ENCODE results near the gene HGS. TPM values are rescaled to one million over a fixed set of nuclear protein-coding genes. Genes with fewer than 3 reads are reported as not detected.

The HGS gene
- total and polyA plus RNA-seq, 2 of the 13 experiments (the other 11 are each of a cell fraction or from before 2014, with no cell fraction given), result 73.3 to 78.1 TPM

- TF ChIP-seq DZIP1 (CRISPR knock-in tag; IDR thresholded peaks at IDR 0.05) (no peak; the same call in 1 of the 2 replicates), ETV5 (CRISPR knock-in tag; IDR thresholded peaks at IDR 0.05; ENCODE audit: borderline replicate concordance) (peak; percentile 82), SOX13 (IDR thresholded peaks at IDR 0.05) (no peak), SOX13 (CRISPR knock-in tag; conservative IDR thresholded peaks at IDR 0.05 in 1 of 2, IDR thresholded peaks at IDR 0.05 in 1 of 2) (peak in 1 of 2 experiments; percentile 40; a peak in 1 of 4 replicates), THRA (CRISPR knock-in tag; IDR thresholded peaks at IDR 0.05; ENCODE audit: borderline replicate concordance) (0 out of 2 replicates have a peak, but pooled peaks have one; percentile 30), CHD2 (IDR thresholded peaks at IDR 0.05; ENCODE audit: low read depth, low read length) (peak; percentile 53; the same call in 1 of the 2 replicates), ASH2L (IDR thresholded peaks at IDR 0.05; ENCODE audit: insufficient read length, low read depth, low read length) (peak; percentile 86), ZZZ3 (CRISPR knock-in tag; IDR thresholded peaks at IDR 0.05; ENCODE audit: borderline replicate concordance) (peak; percentile 96), PRPF4 (IDR thresholded peaks at IDR 0.05; ENCODE audit: low read depth, low read length, poor library complexity, severe bottlenecking) (no peak), ETV6 (CRISPR knock-in tag; conservative IDR thresholded peaks at IDR 0.05) (0 out of 2 replicates have a peak, but pooled peaks have one; percentile 26), ZNF354B (CRISPR knock-in tag; IDR thresholded peaks at IDR 0.05) (peak; percentile 57; the same call in 1 of the 2 replicates), GATAD2A (CRISPR knock-in tag; IDR thresholded peaks at IDR 0.05) (0 out of 2 replicates have a peak, but pooled peaks have one; percentile 8), ZNF879 (CRISPR knock-in tag; IDR thresholded peaks at IDR 0.05) (peak; percentile 19; the same call in 1 of the 2 replicates), NR2C2 (CRISPR knock-in tag; IDR thresholded peaks at IDR 0.05; ENCODE audit: borderline replicate concordance) (peak; percentile 96), AFF4 (CRISPR knock-in tag; IDR thresholded peaks at IDR 0.05) (no peak), ZNF816 (CRISPR knock-in tag; IDR thresholded peaks at IDR 0.05; ENCODE audit: borderline replicate concordance) (no peak), CBX2 (IDR thresholded peaks at IDR 0.05; ENCODE audit: low read depth, low read length) (no peak), CBX2 (CRISPR knock-in tag; IDR thresholded peaks at IDR 0.05; ENCODE audit: low read depth) (no peak)
- TF ChIP-seq, protein P1, sequence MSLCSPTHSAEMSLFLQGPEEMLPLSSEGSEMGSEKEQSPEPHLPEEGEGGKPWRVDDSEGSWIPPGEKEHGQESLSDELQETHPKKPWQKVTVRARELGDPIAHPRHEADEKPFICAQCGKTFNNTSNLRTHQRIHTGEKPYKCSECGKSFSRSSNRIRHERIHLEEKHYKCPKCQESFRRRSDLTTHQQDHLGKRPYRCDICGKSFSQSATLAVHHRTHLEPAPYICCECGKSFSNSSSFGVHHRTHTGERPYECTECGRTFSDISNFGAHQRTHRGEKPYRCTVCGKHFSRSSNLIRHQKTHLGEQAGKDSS (CRISPR knock-in tag; IDR thresholded peaks at IDR 0.05; ENCODE audit: borderline replicate concordance, low read depth), result peak; percentile 15
These were observed 17.2 kb upstream of the HGS start, which contains the start of the genes CCDC137 and OXLD1 (continued) for GRCh38 chr17:81666342-81667191.
